Liver (tissue), 9 donors: Measurements from ENCODE around the gene MPDZ. TPM values are rescaled to one million over a fixed set of nuclear protein-coding genes. Genes with fewer than 3 reads are reported as not detected.

ENCODE experiments used
- DNase-seq: peaks from one replicate; pipeline ENCODE4 v3.0.0-alpha.2; 2017; ENCODE audit warnings: low spot score
- H3K27ac ChIP-seq, 2 donors: one replicate each; pipeline ENCODE4 v1.7.0; 2013; ENCODE audit warnings: inconsistent platforms in 2 of 2, low read length in 2 of 2, control low read depth in 1 of 2, low read depth in 1 of 2, mild to moderate bottlenecking in 1 of 2
- H3K27me3 ChIP-seq, 4 donors: one replicate each; pipeline versions ENCODE4 v1.6.1 to v1.7.0; 2013; ENCODE audit warnings: low read length in 3 of 4, inconsistent platforms in 1 of 4, mild to moderate bottlenecking in 1 of 4, moderate library complexity in 1 of 4; ENCODE audit not compliant: control insufficient read depth in 4 of 4, insufficient read depth in 4 of 4
- H3K36me3 ChIP-seq, 4 donors: one replicate each; pipeline versions ENCODE4 v1.6.1 to v1.7.0; 2013; ENCODE audit warnings: low read length in 3 of 4, mild to moderate bottlenecking in 3 of 4, low read depth in 1 of 4, moderate library complexity in 1 of 4; ENCODE audit not compliant: control insufficient read depth in 4 of 4, insufficient read depth in 3 of 4
- H3K4me1 ChIP-seq, 4 donors: one replicate each; pipeline versions ENCODE4 v1.6.1 to v1.7.0; 2013; ENCODE audit warnings: low read length in 3 of 4, mild to moderate bottlenecking in 3 of 4, moderate library complexity in 1 of 4; ENCODE audit not compliant: control insufficient read depth in 4 of 4, insufficient read depth in 4 of 4
- H3K4me3 ChIP-seq, 3 donors: one replicate each; pipeline versions ENCODE4 v1.6.1 to v1.7.0; 2013; ENCODE audit warnings: low read length in 3 of 3, control low read depth in 1 of 3, low read depth in 1 of 3, mild to moderate bottlenecking in 1 of 3
- H3K9ac ChIP-seq, 2 donors: one replicate each; pipeline ENCODE4 v1.7.0; 2013; ENCODE audit warnings: low read length in 2 of 2, mild to moderate bottlenecking in 2 of 2, moderate library complexity in 2 of 2, control low read depth in 1 of 2, low read depth in 1 of 2
- H3K9me3 ChIP-seq, 4 donors: one replicate each; pipeline versions ENCODE4 v1.6.1 to v1.7.0; 2013; ENCODE audit warnings: low read length in 3 of 4; ENCODE audit not compliant: control insufficient read depth in 4 of 4
- ATF3 ChIP-seq: IDR thresholded peaks from 2 replicates; pipeline ENCODE4 v1.6.1; 2016; ENCODE audit warnings: antibody characterized with exemption
- CTCF ChIP-seq: fragments of 150-350 bp; IDR thresholded peaks from 2 replicates; pipeline ENCODE4 v1.5.1; 2017; ENCODE audit warnings: improper control_type of control experiment, low read depth, low read length; ENCODE audit not compliant: missing input control
- EGR1 ChIP-seq, 2 donors: IDR thresholded peaks; 2 replicates each; pipeline ENCODE4 v1.6.1; 2016 to 2018; ENCODE audit warnings: antibody characterized with exemption in 2 of 2, low read depth in 2 of 2
- FOXA2 ChIP-seq: IDR thresholded peaks from 2 replicates; pipeline ENCODE4 v1.6.1; 2016; ENCODE audit warnings: antibody characterized with exemption
- HNF4A ChIP-seq, 2 donors: conservative IDR thresholded peaks; 2 replicates each; pipeline ENCODE4 v1.6.1; 2016; ENCODE audit warnings: antibody characterized with exemption in 2 of 2, mild to moderate bottlenecking in 2 of 2
- HNF4G ChIP-seq: IDR thresholded peaks from 2 replicates; pipeline ENCODE4 v1.6.1; 2016; ENCODE audit warnings: antibody characterized with exemption
- JUND ChIP-seq, 2 donors: IDR thresholded peaks; 2 replicates each; pipeline ENCODE4 v1.6.1; 2016; ENCODE audit warnings: antibody characterized with exemption in 2 of 2
- MAX ChIP-seq: IDR thresholded peaks from 2 replicates; pipeline ENCODE4 v1.6.1; 2016; ENCODE audit warnings: antibody characterized with exemption
- NR2F2 ChIP-seq: IDR thresholded peaks from 2 replicates; pipeline ENCODE4 v1.6.1; 2016; ENCODE audit warnings: antibody characterized with exemption
- REST ChIP-seq: IDR thresholded peaks from 2 replicates; pipeline ENCODE4 v1.6.1; 2016; ENCODE audit warnings: antibody characterized with exemption, mild to moderate bottlenecking
- RXRA ChIP-seq, 2 donors: IDR thresholded peaks; 2 replicates each; pipeline ENCODE4 v1.6.1; 2017 to 2018; ENCODE audit warnings: antibody characterized with exemption in 2 of 2, mild to moderate bottlenecking in 1 of 2
- TAF1 ChIP-seq: conservative IDR thresholded peaks from 2 replicates; pipeline ENCODE4 v1.6.1; 2016; ENCODE audit warnings: antibody characterized with exemption, mild to moderate bottlenecking
- YY1 ChIP-seq: IDR thresholded peaks from 2 replicates; pipeline ENCODE4 v1.6.1; 2016; ENCODE audit warnings: antibody characterized with exemption, mild to moderate bottlenecking
- ZBTB33 ChIP-seq: IDR thresholded peaks from 2 replicates; pipeline ENCODE4 v1.6.1; 2016; ENCODE audit warnings: antibody characterized with exemption
- WGBS: extraction: QIAGEN DNeasy Blood & Tissue Kit; methylation state at CpG from one replicate; pipeline ENCODE4 v1.1.7; 2013; 5-methylcytosine and 5-hydroxymethylcytosine counted together
- polyA plus RNA-seq, 2 donors: library from polyadenylated mRNA; stranded (reverse) in 1 of 2; unstranded in 1 of 2; fragments of 200-250 nt in 1 of 2; fragments of >200 nt in 1 of 2; fragmentation: Nextera tagmentation in 1 of 2; extraction: Ambion mirVana in 1 of 2; gene quantifications; one replicate each; pipeline versions ENCODE4 v1.2.1 to v1.2.3, GENCODE V29; 2013 to 2015
- total RNA-seq, 2 donors: library from RNA; depleted of rRNA; stranded (reverse); fragments of >200 nt; gene quantifications; one replicate each; pipeline ENCODE4 v1.2.3, GENCODE V29; 2014
- donor health status: healthy.
- donor health status: healthy.
- donor health status: healthy.
- donor health status: healthy.
- donor health status: healthy.

Gene MPDZ
- total and polyA plus RNA-seq, 4 donors = 20.3 to 71.2 (median 30.2) TPM

- Histone ChIP-seq H3K27ac (no peak overlapping the region), H3K9me3 (peaks cover 0 to 1% (median 0%) of the 10 kb centered on the region in 4 donors), H3K9ac (no peak overlapping the region), H3K27me3 (peaks cover 0 to 2% (median 0%) of the 10 kb centered on the region in 4 donors), H3K36me3 (no peaks in the 10 kb centered on the region), H3K4me1 (no peaks in the 10 kb centered on the region), H3K4me3 (no peak overlapping the region)
- no peak for DNase-seq
- 88% methylated on average over 29 of the region's 29 CpGs for WGBS
- TF ChIP-seq ATF3 (no peak), NR2F2 (no peak), TAF1 (no peak), ZBTB33 (no peak), CTCF (no peak), FOXA2 (no peak), HNF4A (conservative IDR thresholded peaks at IDR 0.05) (no peak), EGR1 (IDR thresholded peaks at IDR 0.05; ENCODE audit: low read depth in 2 of 2) (no peak), MAX (no peak), RXRA (IDR thresholded peaks at IDR 0.05) (no peak), YY1 (no peak)
Observed at GRCh38 chr9:13322828-13323550, 43.5 kb upstream of the MPDZ start.

GRCh38 chr9:13318027-13318426, 38.5 kb upstream of the MPDZ start:
- 83% methylated on average over 4 of the region's 4 CpGs for WGBS
- H3K9me3 ChIP-seq = peaks cover 0 to 4% (median 0%) of the 10 kb centered on the region in 4 donors
- H3K27ac ChIP-seq = no peak overlapping the region
- no peaks in the 10 kb centered on the region for H3K27me3 ChIP-seq
- TF ChIP-seq REST (no peak), HNF4G (no peak), ATF3 (no peak), JUND (IDR thresholded peaks at IDR 0.05) (no peak), NR2F2 (no peak)
- no peak overlapping the region for H3K4me3 ChIP-seq
- H3K4me1 ChIP-seq = no peaks in the 10 kb centered on the region
- H3K36me3 ChIP-seq = peaks cover 0 to 2% (median 0%) of the 10 kb centered on the region in 4 donors
- no peak for DNase-seq
- no peak overlapping the region for H3K9ac ChIP-seq
